ENCODE data around the gene ANO4. TPM values are rescaled to one million over a fixed set of nuclear protein-coding genes. Genes with fewer than 3 reads are reported as not detected.
"Not testable (repeated sequence)": the region's sequence is repeated elsewhere in the genome, so short reads cannot be mapped to it uniquely, and the experiment has no call there.

ANO4 gene
- total RNA-seq, 1 donor from 2014 or later = 0.74 TPM

GRCh38 chr12:101050631-101051030 is 256.1 kb downstream of the ANO4 start:
- DNase-seq (ENCODE audit: extremely low spot score in 2 of 2) = no peak
- Histone ChIP-seq H3K9me3 (no peaks in the 10 kb centered on the region), H3K36me3 (no peaks in the 10 kb centered on the region), H3K4me1 (peaks cover 15% of the 10 kb centered on the region), H3K27me3 (no peaks in the 10 kb centered on the region), H3K4me3 (no peak overlapping the region), H3K27ac (no peak overlapping the region)
- TF ChIP-seq, protein P1, sequence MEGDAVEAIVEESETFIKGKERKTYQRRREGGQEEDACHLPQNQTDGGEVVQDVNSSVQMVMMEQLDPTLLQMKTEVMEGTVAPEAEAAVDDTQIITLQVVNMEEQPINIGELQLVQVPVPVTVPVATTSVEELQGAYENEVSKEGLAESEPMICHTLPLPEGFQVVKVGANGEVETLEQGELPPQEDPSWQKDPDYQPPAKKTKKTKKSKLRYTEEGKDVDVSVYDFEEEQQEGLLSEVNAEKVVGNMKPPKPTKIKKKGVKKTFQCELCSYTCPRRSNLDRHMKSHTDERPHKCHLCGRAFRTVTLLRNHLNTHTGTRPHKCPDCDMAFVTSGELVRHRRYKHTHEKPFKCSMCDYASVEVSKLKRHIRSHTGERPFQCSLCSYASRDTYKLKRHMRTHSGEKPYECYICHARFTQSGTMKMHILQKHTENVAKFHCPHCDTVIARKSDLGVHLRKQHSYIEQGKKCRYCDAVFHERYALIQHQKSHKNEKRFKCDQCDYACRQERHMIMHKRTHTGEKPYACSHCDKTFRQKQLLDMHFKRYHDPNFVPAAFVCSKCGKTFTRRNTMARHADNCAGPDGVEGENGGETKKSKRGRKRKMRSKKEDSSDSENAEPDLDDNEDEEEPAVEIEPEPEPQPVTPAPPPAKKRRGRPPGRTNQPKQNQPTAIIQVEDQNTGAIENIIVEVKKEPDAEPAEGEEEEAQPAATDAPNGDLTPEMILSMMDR (IDR thresholded peaks at IDR 0.05) = no peak
- TF ChIP-seq POLR2A (IDR thresholded peaks at IDR 0.05) (no peak), POLR2AphosphoS5 (IDR thresholded peaks at IDR 0.05; ENCODE audit: insufficient read depth in 1 of 2, low read depth in 1 of 2) (no peak)
- intact Hi-C loops (cut with DNase I) = no loop called here

- H3K4me1 ChIP-seq = peaks cover 10% of the 10 kb centered on the region
- DNase-seq (ENCODE audit: extremely low spot score in 2 of 2) = no peak
- H3K4me3 ChIP-seq = no peak overlapping the region
- no peaks in the 10 kb centered on the region for H3K36me3 ChIP-seq
- intact Hi-C loops (cut with DNase I) = no loop called here
- H3K27me3 ChIP-seq = no peaks in the 10 kb centered on the region
- H3K9me3 ChIP-seq = no peaks in the 10 kb centered on the region
- H3K27ac ChIP-seq = peak overlapping the region; percentile 60
- TF ChIP-seq POLR2A (IDR thresholded peaks at IDR 0.05) = no peak
- TF ChIP-seq POLR2AphosphoS5 (IDR thresholded peaks at IDR 0.05; ENCODE audit: insufficient read depth in 1 of 2, low read depth in 1 of 2) = no peak
- TF ChIP-seq, protein P1 (IDR thresholded peaks at IDR 0.05) = no peak
Observed at GRCh38 chr12:101051151-101051550, 256.6 kb downstream of the ANO4 start.

GRCh38 chr12:101051901-101052550 is 257.4 kb downstream of the ANO4 start:
- DNase-seq (ENCODE audit: extremely low spot score in 2 of 2) = no peak
- H3K36me3 ChIP-seq = no peaks in the 10 kb centered on the region
- no peaks in the 10 kb centered on the region for H3K27me3 ChIP-seq
- peak overlapping the region; percentile 60 for H3K27ac ChIP-seq
- no peaks in the 10 kb centered on the region for H3K9me3 ChIP-seq
- intact Hi-C loops (cut with DNase I) = no loop called here
- TF ChIP-seq POLR2AphosphoS5 (IDR thresholded peaks at IDR 0.05; ENCODE audit: insufficient read depth in 1 of 2, low read depth in 1 of 2) (no peak), POLR2A (IDR thresholded peaks at IDR 0.05) (no peak)
- TF ChIP-seq, protein P1 (IDR thresholded peaks at IDR 0.05) = no peak
- H3K4me1 ChIP-seq = peaks cover 10% of the 10 kb centered on the region
- H3K4me3 ChIP-seq = no peak overlapping the region

- Histone ChIP-seq H3K4me3 (no peak overlapping the region), H3K4me1 (peaks cover 10% of the 10 kb centered on the region), H3K36me3 (no peaks in the 10 kb centered on the region), H3K9me3 (no peaks in the 10 kb centered on the region), H3K27ac (no peak overlapping the region), H3K27me3 (no peaks in the 10 kb centered on the region)
- TF ChIP-seq, protein P1 (IDR thresholded peaks at IDR 0.05) = no peak
- no peak for TF ChIP-seq POLR2AphosphoS5 (IDR thresholded peaks at IDR 0.05; ENCODE audit: insufficient read depth in 1 of 2, low read depth in 1 of 2)
- no peak for TF ChIP-seq POLR2A (IDR thresholded peaks at IDR 0.05)
- DNase-seq (ENCODE audit: extremely low spot score in 2 of 2) = no peak
- intact Hi-C loops (cut with DNase I) = no loop called here
Observed at GRCh38 chr12:101053203-101053602, 258.6 kb downstream of the ANO4 start.

GRCh38 chr12:101055940-101056339 is 261.4 kb downstream of the ANO4 start:
- H3K27me3 ChIP-seq = no peaks in the 10 kb centered on the region

GRCh38 chr12:101062508-101062907 is 267.9 kb downstream of the ANO4 start:
- intact Hi-C loops (cut with DNase I); DNase-seq (ENCODE audit: extremely low spot score in 2 of 2): not testable (repeated sequence)

More at GRCh38 chr12:101055940-101056339, 261.4 kb downstream of the ANO4 start:
- no peaks in the 10 kb centered on the region for H3K36me3 ChIP-seq
- no peak for TF ChIP-seq POLR2A (IDR thresholded peaks at IDR 0.05)
- TF ChIP-seq, protein P1 (IDR thresholded peaks at IDR 0.05) = no peak
- no peak overlapping the region for H3K4me3 ChIP-seq
- peaks cover 9% of the 10 kb centered on the region for H3K4me1 ChIP-seq
- intact Hi-C loops (cut with DNase I) = no loop called here
- no peak overlapping the region for H3K27ac ChIP-seq
- no peaks in the 10 kb centered on the region for H3K9me3 ChIP-seq
- DNase-seq (ENCODE audit: extremely low spot score in 2 of 2) = no peak

More at GRCh38 chr12:101062508-101062907, 267.9 kb downstream of the ANO4 start:
- H3K9me3 ChIP-seq, H3K4me3 ChIP-seq, H3K27ac ChIP-seq, H3K27me3 ChIP-seq, H3K4me1 ChIP-seq, H3K36me3 ChIP-seq: not testable (repeated sequence)
